Upper lobe of left lung (tissue), 6 donors: ENCODE measurements around the gene UGT1A4. TPM values are rescaled to one million over a fixed set of nuclear protein-coding genes. Genes with fewer than 3 reads are reported as not detected.

Source experiments
- ATAC-seq, 2 donors: fragments of 200-7000 bp; cut with Tn5 transposase; one replicate each; pipeline ENCODE4 v1.9.1; 2022; ENCODE audit warnings: mild to moderate bottlenecking in 2 of 2, moderate library complexity in 2 of 2; ENCODE audit not compliant: low FRiP score in 2 of 2
- DNase-seq, 2 donors: peaks; one replicate each; pipeline ENCODE4 v3.0.0-alpha.2; 2019 to 2020
- H3K27ac ChIP-seq, 4 donors: fragments of 200-600 bp; sonication (generic); one replicate each; pipeline ENCODE4 v1.5.1; 2016 to 2019
- H3K27me3 ChIP-seq, 4 donors: fragments of 200-600 bp; sonication (generic); one replicate each; pipeline ENCODE4 v1.5.1; 2017 to 2019
- H3K36me3 ChIP-seq, 4 donors: fragments of 200-600 bp; sonication (generic); one replicate each; pipeline ENCODE4 v1.5.1; 2016 to 2019
- H3K4me1 ChIP-seq, 4 donors: fragments of 200-600 bp; sonication (generic); one replicate each; pipeline ENCODE4 v1.5.1; 2018 to 2019
- H3K4me3 ChIP-seq, 4 donors: fragments of 200-600 bp; sonication (generic); one replicate each; pipeline ENCODE4 v1.5.1; 2017 to 2019; ENCODE audit warnings: mild to moderate bottlenecking in 2 of 4, moderate library complexity in 1 of 4
- H3K9me3 ChIP-seq, 4 donors: fragments of 200-600 bp; sonication (generic); one replicate each; pipeline ENCODE4 v1.5.1; 2018 to 2019
- CTCF ChIP-seq, 6 experiments: fragments of 450-650 bp in 4 of 6; fragments of 200-600 bp in 2 of 6; sonication (generic) in 2 of 6; IDR thresholded peaks; one replicate each; pipeline ENCODE4 v1.5.1; 2016 to 2019; ENCODE audit warnings: antibody characterized with exemption in 6 of 6
- EP300 ChIP-seq, 4 donors: sonication (generic); formaldehyde crosslinking; IDR thresholded peaks; one replicate each; pipeline ENCODE4 v1.5.1; 2017; ENCODE audit warnings: antibody characterized with exemption in 4 of 4, control low read depth in 2 of 4
- POLR2A ChIP-seq, 4 donors: fragments of 450-650 bp; IDR thresholded peaks; one replicate each; pipeline ENCODE4 v1.5.1; 2016 to 2017; ENCODE audit warnings: antibody characterized with exemption in 4 of 4, mild to moderate bottlenecking in 2 of 4
- POLR2AphosphoS5 ChIP-seq, 2 donors: sonication (generic); formaldehyde crosslinking; IDR thresholded peaks; one replicate each; pipeline ENCODE4 v1.5.1; 2017; ENCODE audit warnings: antibody characterized with exemption in 2 of 2
- WGBS, 2 donors: methylation state at CpG; one replicate each; pipeline ENCODE4 v1.1.5; 2017 to 2018; 5-methylcytosine and 5-hydroxymethylcytosine counted together
- total RNA-seq, 6 donors: library from RNA; depleted of rRNA in 4 of 6; stranded (reverse); fragments of >200 nt in 4 of 6; gene quantifications; one replicate each; pipeline versions ENCODE4 v1.1.0 to v1.2.1, GENCODE V29; 2016 to 2021
- donor health status: DM: no; HTN: no; CAD: no; lungs with moderate emphysema.
- donor health status: DM: no; HTN: yes; CAD: no; lungs with severe emphysema.

UGT1A4 gene
- total RNA-seq, 6 donors from 2014 or later: 0.14 to 0.69 (median 0.27) TPM; not detected in 2

GRCh38 chr2:233817995-233818638 is 99.6 kb downstream of the UGT1A4 start:
- Histone ChIP-seq H3K27ac (no peak overlapping the region), H3K36me3 (no peaks in the 10 kb centered on the region), H3K4me1 (no peaks in the 10 kb centered on the region), H3K27me3 (no peaks in the 10 kb centered on the region), H3K9me3 (no peaks in the 10 kb centered on the region), H3K4me3 (no peak overlapping the region)
- TF ChIP-seq EP300 (IDR thresholded peaks at IDR 0.05): no peak
- TF ChIP-seq CTCF (IDR thresholded peaks at IDR 0.05): no peak
- TF ChIP-seq POLR2AphosphoS5 (IDR thresholded peaks at IDR 0.05): no peak
- TF ChIP-seq POLR2A (IDR thresholded peaks at IDR 0.05): no peak
- DNase-seq (peak in 1 of 2 donors; percentile 14), ATAC-seq (no peak)
- WGBS, 2 donors: 88 to 97% methylated on average over 7 to 11 of the region's 11 CpGs

DNA sequence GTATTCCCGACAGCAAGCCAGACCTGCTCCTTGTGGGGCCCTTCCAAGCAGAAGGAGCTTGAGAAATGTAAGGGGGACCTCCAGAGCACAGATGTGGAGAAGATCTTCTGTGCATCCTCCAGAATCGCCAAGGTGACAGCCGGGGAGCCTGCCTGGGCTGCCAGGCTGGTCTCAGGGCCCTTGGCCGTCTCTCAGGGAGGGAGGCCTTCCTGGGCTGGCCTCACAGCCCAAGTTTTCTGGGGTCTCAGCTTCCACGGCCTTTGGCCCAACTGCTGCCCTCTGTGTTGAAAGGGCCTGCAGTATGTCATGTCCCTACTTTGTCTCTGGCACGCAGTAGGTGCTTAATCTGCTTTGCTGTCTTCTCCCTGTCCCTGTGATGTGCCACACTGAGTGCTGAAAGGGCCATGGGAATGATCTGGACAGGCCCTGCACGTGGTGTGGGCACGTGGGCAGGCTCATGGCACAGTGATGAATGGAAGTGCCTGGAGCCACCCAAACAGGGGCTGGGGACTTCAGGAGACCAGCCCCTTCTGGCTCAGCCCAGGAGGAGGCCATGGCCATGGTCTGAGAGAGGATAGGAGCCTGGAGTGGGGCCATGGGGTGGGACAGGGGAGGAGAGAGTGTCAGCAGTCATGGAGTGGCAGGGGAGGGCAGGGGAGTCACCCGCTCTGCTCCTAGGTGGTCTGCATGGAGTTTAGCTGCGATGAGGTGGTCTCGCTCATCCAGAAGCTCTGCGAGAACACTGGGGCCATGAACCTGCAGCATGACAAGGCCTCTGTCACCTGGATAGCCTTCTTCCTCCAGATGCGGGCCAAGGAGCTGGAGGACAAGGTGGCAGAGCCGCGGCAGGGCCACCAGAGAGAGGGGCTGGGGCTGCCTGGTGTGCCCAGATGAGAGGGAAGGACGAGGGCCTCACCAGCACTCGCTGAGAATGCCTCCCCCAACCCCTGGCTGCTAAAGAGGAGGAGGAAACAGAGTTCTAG is 100.4 kb downstream of the UGT1A4 start:
- Histone ChIP-seq H3K27ac (no peak overlapping the region), H3K27me3 (no peaks in the 10 kb centered on the region), H3K9me3 (no peaks in the 10 kb centered on the region), H3K4me1 (no peaks in the 10 kb centered on the region), H3K4me3 (no peak overlapping the region), H3K36me3 (no peaks in the 10 kb centered on the region)
- ATAC-seq: no peak
- peak in 1 of 2 donors; percentile 13 for DNase-seq
- TF ChIP-seq POLR2A (IDR thresholded peaks at IDR 0.05) (no peak), CTCF (IDR thresholded peaks at IDR 0.05) (no peak), POLR2AphosphoS5 (IDR thresholded peaks at IDR 0.05) (no peak), EP300 (IDR thresholded peaks at IDR 0.05) (no peak)
- 74 to 93% methylated on average over 8 to 17 of the region's 17 CpGs for WGBS, 2 donors

DNA sequence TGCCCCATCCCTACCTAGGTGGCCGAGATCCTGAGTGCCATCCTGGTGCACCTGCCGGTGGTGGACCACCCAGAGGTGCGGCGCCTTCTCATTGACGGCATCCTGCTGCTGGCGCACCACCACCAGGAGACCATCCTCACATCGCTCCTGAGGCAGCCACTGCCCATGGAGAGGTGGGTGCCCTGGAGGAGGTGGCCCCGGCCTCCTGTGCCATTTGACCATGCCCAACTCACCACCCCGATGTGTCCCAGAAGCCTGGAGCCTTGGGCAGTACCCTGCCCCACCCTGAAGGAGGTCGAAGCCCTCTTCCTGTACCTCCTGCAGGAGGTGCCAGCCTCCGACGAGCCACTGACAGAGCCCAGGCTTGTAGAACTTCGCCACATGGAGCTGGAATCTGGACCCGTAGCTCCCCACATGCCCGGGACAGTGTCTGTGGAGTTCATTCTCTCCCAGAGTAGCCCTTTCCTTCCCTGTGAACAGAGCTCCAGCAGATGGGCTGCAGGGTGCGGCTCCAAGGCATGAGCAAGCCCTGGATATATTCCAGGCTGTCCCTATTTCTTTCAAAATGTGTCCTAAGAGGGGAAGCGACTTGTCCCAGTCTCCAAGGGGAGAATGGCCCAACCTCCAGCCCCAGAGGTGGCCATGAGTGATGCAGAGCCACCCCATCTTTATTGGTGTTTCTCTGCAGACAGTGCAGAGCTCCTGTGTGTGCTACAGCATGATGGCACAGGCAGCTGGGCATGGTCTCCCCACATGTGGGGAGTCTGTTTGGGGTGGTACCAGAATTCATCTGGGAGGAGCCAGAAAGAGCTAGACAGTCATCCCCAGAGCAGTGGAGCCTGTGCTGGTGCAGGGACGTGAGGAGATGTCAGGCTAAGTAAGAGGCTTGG is 101.6 kb downstream of the UGT1A4 start:
- Histone ChIP-seq H3K36me3 (no peaks in the 10 kb centered on the region), H3K9me3 (no peaks in the 10 kb centered on the region), H3K4me1 (no peaks in the 10 kb centered on the region), H3K27me3 (no peaks in the 10 kb centered on the region), H3K4me3 (no peak overlapping the region), H3K27ac (no peak overlapping the region)
- DNase-seq (peak; percentile 10 to 59), ATAC-seq (peak in 1 of 2 donors; percentile 23)
- TF ChIP-seq EP300 (IDR thresholded peaks at IDR 0.05) (no peak), POLR2AphosphoS5 (IDR thresholded peaks at IDR 0.05) (no peak), POLR2A (IDR thresholded peaks at IDR 0.05) (no peak), CTCF (IDR thresholded peaks at IDR 0.05) (no peak)
- WGBS, 2 donors: 83 to 89% methylated on average over 6 to 18 of the region's 18 CpGs

GRCh38 chr2:233820774-233821105 is 102.2 kb downstream of the UGT1A4 start:
- 82 to 85% methylated on average over 3 to 6 of the region's 6 CpGs for WGBS, 2 donors

More at GRCh38 chr2:233820774-233821105, 102.2 kb downstream of the UGT1A4 start:
- H3K4me1 ChIP-seq: no peaks in the 10 kb centered on the region
- H3K36me3 ChIP-seq: no peaks in the 10 kb centered on the region
- H3K27me3 ChIP-seq: no peaks in the 10 kb centered on the region
- H3K9me3 ChIP-seq: no peaks in the 10 kb centered on the region
- DNase-seq (no peak), ATAC-seq (no peak)
- TF ChIP-seq POLR2AphosphoS5 (IDR thresholded peaks at IDR 0.05): no peak
- TF ChIP-seq EP300 (IDR thresholded peaks at IDR 0.05): no peak
- no peak for TF ChIP-seq POLR2A (IDR thresholded peaks at IDR 0.05)
- TF ChIP-seq CTCF (IDR thresholded peaks at IDR 0.05): no peak
- H3K4me3 ChIP-seq: no peak overlapping the region
- H3K27ac ChIP-seq: no peak overlapping the region
